HG03103 (cell line): ENCODE measurements around the gene TMEM252.

Experiments used
- ATAC-seq: cut with Tn5 transposase; IDR thresholded peaks from one replicate; pipeline ENCODE4 v1.9.1; 2021; ENCODE audit warnings: low read depth; ENCODE audit not compliant: unreplicated experiment

TMEM252 gene

DNA sequence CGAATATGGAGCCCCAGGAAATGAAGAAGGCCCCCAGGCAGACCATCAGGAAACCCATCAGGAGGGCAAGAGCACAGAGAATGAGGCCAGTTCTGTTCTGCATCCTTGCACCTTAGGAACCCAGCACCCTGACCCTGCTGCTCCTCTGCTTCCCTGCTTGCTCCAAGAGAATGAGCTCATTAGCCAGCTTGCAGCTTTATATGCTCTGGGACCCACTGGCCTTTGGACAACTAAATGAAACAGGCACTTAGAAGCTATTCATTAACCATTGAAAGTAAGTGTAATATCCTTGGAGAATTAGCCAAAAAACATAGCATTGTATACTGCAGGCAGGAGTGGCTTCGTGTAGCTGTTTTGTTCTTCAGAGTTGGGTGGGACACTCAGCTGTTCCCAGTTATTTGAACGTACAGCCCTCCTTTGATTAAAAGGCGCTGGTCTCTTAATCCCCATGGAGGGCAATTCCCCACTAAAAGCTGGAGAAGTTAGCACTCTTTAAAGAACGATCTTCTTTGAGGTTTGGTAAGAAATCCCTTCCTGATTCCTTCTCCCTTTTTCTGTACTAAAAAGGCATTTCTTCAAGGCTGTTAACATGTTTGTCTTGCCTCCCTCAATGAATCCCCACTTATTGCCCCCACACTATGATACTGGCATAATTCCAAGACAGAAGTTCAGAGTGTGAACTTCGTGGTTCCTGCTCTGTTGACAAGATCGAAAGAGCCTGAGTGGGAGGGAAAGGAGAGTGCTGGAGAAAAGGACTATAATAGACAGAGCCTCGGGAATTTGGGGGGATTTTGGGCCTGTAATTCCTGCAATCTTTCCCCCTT is at the start of gene TMEM252:
TMEM252 (minus strand) TSS at position 172 of the 824 bp plus-strand sequence; CDS start at position 103, 69 bp downstream.
- no peak for ATAC-seq

- no peak for ATAC-seq
Observed at GRCh38 chr9:68585034-68585761, 44.5 kb upstream of the TMEM252 start.

GRCh38 chr9:68584189-68585033 is 43.7 kb upstream of the TMEM252 start:
- ATAC-seq: peak; percentile 76

- ATAC-seq: no peak
Observed at GRCh38 chr9:68581696-68582095, 41.0 kb upstream of the TMEM252 start.

DNA sequence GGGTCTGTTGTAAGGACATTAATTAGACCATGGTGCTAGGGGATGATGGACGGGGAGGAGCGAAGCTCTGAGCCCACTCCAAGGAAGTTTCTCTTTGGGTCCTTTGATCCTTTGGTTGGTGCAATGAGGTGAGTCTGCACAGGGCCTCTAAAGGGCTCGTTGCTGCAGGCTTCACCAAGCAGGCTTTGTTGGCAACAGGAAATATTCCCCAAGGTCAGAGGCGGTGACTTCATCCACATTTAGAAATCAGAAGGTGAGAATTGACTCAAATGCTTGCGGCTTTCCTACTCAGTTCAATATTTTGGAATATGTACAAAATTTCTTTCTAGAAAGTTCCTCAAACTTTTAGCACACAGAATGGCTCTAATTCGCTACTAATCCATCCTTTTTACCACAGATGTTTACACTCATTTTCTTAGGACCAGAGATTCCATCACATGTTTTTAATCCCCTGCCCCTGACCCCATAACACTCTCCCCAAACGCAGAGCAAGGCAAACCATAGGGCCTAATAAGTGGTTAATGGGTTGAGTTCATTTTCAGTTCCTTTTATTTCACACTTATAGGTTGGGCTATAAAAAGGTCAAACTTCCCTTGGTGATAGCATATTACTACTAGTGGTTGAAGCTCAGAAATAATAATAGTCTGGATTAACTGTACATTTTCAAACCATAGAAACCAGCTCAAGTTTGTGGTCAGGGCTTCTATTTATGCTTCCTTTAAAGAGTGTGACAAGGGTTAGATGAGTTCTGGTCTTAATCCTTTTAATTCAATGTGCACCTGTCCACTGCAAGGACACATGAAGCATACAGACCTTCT is 37.3 kb upstream of the TMEM252 start:
- peak; percentile 88 for ATAC-seq

- no peak for ATAC-seq
Observed at GRCh38 chr9:68575817-68576216, 35.1 kb upstream of the TMEM252 start.

DNA sequence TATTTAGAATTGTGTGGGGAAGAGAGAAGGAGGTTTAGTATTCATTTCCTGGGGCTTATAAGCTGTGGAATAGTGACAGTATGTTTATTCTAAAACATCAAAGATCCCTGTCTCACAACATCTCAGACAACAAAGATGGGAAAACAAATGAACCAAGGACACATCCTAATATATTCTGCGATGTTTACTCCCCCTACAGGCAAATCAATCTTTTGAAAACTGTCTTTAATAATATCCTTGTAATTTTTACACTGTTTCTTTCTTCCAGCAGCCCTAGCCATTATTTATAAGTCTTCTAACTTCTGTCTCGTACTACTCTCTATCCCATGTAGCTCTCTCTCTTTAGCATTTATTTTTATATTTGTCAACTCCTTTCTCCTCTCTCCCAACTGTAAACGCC is 33.5 kb upstream of the TMEM252 start:
- ATAC-seq: no peak

- no peak for ATAC-seq
Observed at GRCh38 chr9:68567565-68567964, 26.9 kb upstream of the TMEM252 start.

DNA sequence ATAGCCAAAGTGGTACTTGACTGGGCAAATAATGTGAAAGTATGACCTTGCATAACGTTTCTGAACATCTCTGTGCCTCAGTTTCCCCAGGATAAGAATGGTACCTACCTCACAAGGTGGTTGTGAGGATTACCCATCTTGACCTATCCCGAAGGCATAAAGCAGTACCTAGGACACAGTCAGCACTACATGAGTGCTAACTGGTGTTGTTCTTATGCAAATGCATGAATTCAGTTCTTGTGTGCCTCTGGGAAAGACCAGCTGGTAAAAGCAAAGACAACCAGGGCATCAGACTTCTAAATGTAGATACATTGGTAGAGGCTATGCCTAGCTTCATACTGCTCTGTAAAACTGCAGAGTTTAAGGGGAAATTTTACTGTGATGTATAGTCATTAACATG is 21.8 kb upstream of the TMEM252 start:
- ATAC-seq: no peak

- ATAC-seq: no peak
Observed at GRCh38 chr9:68560071-68560844, 19.6 kb upstream of the TMEM252 start.

GRCh38 chr9:68558545-68558944 is 17.9 kb upstream of the TMEM252 start:
- ATAC-seq: no peak

DNA sequence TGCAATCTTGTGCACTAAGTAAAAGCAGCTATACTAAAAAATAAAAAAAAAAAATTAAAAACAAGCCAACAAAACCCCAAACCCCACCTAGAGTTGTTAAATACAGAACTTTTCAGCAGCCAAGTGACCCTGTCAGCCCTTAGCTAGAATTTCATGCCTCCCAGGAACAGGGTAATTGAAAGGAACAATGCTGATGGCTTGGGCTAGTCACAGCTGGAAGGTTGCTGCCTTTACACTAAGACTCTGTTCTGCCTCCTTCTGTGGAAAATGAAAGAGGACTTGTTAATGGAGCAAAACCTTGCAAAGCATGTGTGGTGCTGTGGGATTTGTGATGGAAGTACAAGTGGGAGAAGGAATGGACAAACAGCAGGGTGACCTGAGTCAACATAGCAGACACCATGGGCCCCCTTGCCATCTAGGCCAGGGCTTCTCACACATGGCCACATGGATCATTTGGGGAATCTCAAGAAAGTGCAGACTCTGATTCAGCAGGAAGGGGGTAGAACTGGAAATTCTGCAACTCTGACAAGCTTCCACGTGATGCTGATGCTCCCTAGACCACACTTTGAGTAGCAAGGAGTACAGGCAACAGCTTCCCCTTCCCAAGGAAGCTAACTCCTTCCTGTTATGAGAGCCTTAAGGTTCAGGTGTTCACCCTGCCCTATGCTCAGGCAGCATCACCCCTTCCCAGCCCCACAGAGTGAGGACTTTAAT is 14.9 kb upstream of the TMEM252 start:
- ATAC-seq: no peak

- no peak for ATAC-seq
Observed at GRCh38 chr9:68552700-68553476, 12.2 kb upstream of the TMEM252 start.

GRCh38 chr9:68551191-68551590 is 10.5 kb upstream of the TMEM252 start:
- ATAC-seq: no peak

DNA sequence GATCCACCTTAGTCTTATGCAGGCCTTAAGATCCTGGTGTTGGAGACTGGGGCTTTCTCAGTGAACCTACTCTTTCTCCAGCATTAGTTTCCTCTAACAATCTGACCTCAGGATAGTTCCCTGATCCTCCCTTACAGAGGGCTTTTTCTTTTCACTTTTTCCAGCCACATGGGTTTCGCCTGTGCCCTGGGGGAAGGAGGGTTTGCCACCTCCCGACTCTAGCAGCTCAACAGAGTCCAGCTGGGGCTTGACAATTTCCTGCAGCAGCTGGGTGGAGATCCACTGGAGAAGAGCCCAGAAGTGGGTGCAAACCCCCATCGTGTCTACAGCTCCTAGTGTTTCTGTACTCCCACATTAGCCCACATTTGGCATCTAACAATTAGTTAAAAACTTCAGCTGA is 7.6 kb upstream of the TMEM252 start:
- no peak for ATAC-seq

DNA sequence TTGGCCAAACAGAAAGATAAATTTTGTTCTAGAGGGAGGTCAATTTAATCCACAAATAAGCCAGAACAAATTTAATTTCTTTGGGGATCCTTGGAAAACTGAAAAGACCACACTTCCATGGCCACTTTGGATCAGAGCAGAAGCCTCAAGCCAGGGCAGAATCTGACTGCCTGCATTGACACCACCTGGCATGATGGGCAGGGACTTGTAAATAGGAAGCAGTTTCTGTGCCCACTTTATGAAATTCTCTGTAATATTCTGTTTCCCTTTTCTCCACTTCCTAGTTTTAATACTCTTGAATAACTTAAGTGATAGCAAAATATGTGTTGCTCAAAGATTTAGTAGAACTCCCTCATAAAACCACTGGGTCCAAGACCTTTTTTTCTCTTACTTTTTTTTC is 6.7 kb upstream of the TMEM252 start:
- no peak for ATAC-seq

GRCh38 chr9:68546596-68547390 is 6.1 kb upstream of the TMEM252 start:
- ATAC-seq: peak; percentile 68
